Loucy (cell line): ENCODE data around the gene ACVR2A.

Experiments used
- CTCF ChIP-seq: fragments of 200-600 bp; sonication (generic); conservative IDR thresholded peaks from 2 replicates; pipeline ENCODE4 v1.5.1; 2014; ENCODE audit warnings: mild to moderate bottlenecking, antibody characterized with exemption, low read length
- EZH2phosphoT487 ChIP-seq: fragments of 200-600 bp; IDR thresholded peaks from 2 replicates; pipeline ENCODE4 v1.6.1; 2018; ENCODE audit warnings: antibody characterized with exemption, mild to moderate bottlenecking, moderate library complexity, borderline replicate concordance

GRCh38 chr2:147818741-147819140, 26.1 kb upstream of the ACVR2A start:
- TF ChIP-seq CTCF (no peak), EZH2phosphoT487 (no peak)
